GM12891 (cell line): ENCODE measurements around the gene CCDC102A.

Experiments
- DNase-seq: peaks from one replicate; pipeline ENCODE4 v3.0.0; 2011; ENCODE audit warnings: low spot score; ENCODE audit not compliant: insufficient read length
- FAIRE-seq: peaks from 2 replicates; lab custom pipeline; 2011; peaks lifted over from hg19 to GRCh38; lab: Jason Lieb, UNC
- PAX5 ChIP-seq: IDR thresholded peaks from 2 replicates; pipeline ENCODE4 v1.6.1; 2011; ENCODE audit warnings: low read length, moderate library complexity, mild to moderate bottlenecking; ENCODE audit not compliant: insufficient read depth, severe bottlenecking
- POLR2A ChIP-seq: IDR thresholded peaks from 2 replicates; pipeline ENCODE4 v1.6.1; 2011; ENCODE audit warnings: low read depth, low read length, control low read depth
- POLR2AphosphoS5 ChIP-seq: IDR thresholded peaks from 2 replicates; pipeline ENCODE4 v1.6.1; 2011; ENCODE audit warnings: low read depth, low read length, control low read depth
- POU2F2 ChIP-seq: IDR thresholded peaks from 2 replicates; pipeline ENCODE4 v1.6.1; 2011; ENCODE audit warnings: low read depth, mild to moderate bottlenecking, control low read depth, low read length, moderate library complexity
- SPI1 ChIP-seq: IDR thresholded peaks from 2 replicates; pipeline ENCODE4 v1.6.1; 2011; ENCODE audit warnings: low read depth, low read length, control low read depth
- TAF1 ChIP-seq: IDR thresholded peaks from 2 replicates; pipeline ENCODE4 v1.6.1; 2011; ENCODE audit warnings: low read depth, low read length, control low read depth

CCDC102A gene

DNA sequence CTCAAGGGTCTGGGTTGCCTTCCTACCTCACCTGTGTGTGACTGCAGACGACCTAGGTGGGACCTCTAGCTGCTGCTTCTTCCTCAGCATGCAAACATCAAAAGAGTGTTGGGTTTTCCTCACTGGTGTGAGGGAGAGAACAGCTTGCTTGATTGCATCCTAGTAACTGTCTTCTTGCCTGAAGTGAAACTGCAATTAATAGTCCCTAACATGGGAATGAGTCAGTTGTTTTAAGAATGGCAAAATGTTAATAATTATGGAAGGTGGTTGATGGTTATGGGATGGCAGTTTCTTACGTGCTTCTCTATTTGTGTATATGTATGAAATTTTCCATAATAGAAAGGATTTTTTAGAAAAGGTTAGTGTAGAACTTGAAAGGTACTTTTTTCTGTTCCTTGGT lies 68.0 kb downstream of the CCDC102A start:
- DNase-seq (no peak), FAIRE-seq (no peak)
- TF ChIP-seq PAX5 (no peak), TAF1 (no peak), POLR2A (no peak), SPI1 (no peak), POU2F2 (no peak), POLR2AphosphoS5 (no peak)

DNA sequence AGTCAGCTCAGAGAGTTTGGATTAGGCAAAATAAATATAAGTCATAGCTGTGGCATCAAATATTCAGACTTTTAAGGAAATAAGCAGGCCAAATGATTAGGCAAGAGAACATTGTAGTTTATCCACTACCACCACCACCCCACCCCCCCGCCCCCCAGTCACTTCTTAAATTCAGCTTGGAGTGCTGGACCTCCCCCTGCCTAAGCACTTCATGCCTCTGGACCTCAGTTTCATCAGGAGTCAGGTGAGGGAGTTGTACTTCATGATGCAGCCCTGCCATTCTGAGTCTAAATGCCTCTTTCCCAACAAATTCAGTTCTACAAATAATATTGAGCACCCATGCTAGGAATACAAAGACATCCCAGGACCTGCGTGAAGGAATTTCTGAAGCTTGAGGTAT lies 71.8 kb downstream of the CCDC102A start:
- DNase-seq (no peak), FAIRE-seq (no peak)
- TF ChIP-seq POLR2AphosphoS5 (no peak), TAF1 (no peak), PAX5 (no peak), SPI1 (no peak), POLR2A (no peak), POU2F2 (no peak)

- no peak for TF ChIP-seq POLR2AphosphoS5
- no peak for TF ChIP-seq POLR2A
- DNase-seq (no peak), FAIRE-seq (peak; percentile 52)
Observed at GRCh38 chr16:57462978-57463362, 73.4 kb downstream of the CCDC102A start.

DNA sequence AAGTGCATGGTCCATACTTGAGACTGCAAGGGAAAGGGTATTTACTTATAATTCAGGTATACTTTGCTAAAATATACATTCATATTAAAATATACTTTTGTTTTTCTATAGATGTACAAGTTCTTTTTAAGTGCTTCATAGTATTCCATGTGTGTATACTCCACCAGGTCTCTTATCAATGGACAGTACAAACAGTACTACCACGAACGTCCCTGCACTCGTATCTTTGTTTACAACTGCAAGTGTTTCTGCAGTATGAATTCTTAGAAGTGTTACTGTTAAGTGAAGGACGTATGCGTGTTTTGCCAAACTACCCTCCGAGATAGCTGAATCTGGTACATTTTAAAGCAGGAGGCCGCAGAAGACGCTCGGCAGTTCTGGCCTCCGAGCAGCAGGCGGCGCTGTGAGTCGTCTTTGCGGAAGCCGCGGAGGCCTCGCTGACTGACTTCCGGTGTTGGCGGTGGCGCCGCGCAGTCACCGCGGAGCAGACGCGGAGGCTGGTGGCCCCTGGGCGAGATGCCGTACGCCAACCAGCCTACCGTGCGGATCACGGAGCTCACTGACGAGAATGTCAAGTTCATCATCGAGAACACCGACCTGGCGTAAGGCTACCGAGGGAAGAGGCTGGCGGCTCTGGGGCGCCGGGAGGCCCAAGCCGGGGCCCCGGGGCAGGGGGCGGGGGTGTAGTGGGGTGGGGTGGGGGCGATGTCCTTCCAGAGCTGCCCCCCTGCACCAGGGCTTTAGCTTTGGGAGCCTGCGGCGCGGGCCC lies 74.0 kb downstream of the CCDC102A start, which contains the start of gene POLR2C:
TSS of gene POLR2C (plus strand) at position 471 of the 769 bp plus-strand sequence. CDS start at position 517, 46 bp downstream.
- peak; percentile 100 for FAIRE-seq
- peak; percentile 94 for DNase-seq
- TF ChIP-seq PAX5 (no peak), POU2F2 (peak; percentile 89), POLR2A (peak; percentile 99), SPI1 (peak; percentile 39; the same call in 1 of the 2 replicates), TAF1 (peak; percentile 98), POLR2AphosphoS5 (peak; percentile 99)
